MM.1S (cell line): ENCODE results near the gene CDSN.

Experiments used
- DNase-seq: peaks from one replicate; pipeline ENCODE4 v3.0.0-alpha.2; 2015
- H2AFZ ChIP-seq: fragments of 300-600 bp; sonication (generic); 2 replicates; pipeline ENCODE4 v1.6.0; 2016; ENCODE audit warnings: antibody characterized with exemption, low read length
- H3F3A ChIP-seq: fragments of 300-600 bp; sonication (generic); 2 replicates; pipeline ENCODE4 v1.6.1; 2016; ENCODE audit warnings: mild to moderate bottlenecking, antibody characterized with exemption, low read length, moderate library complexity, mixed read lengths; ENCODE audit not compliant: insufficient read depth
- H3K27ac ChIP-seq: fragments of 300-600 bp; sonication (generic); 2 replicates; pipeline ENCODE4 v1.5.1; 2016; ENCODE audit warnings: mild to moderate bottlenecking, low read length
- H3K27me3 ChIP-seq: fragments of 300-600 bp; sonication (generic); replicated peaks from 2 replicates; pipeline ENCODE4 v1.6.0; 2016; ENCODE audit warnings: low read length; ENCODE audit not compliant: insufficient read depth
- H3K36me3 ChIP-seq: fragments of 300-600 bp; sonication (generic); replicated peaks from 2 replicates; pipeline ENCODE4 v1.6.1; 2016; ENCODE audit warnings: mild to moderate bottlenecking, low read length, mixed read lengths; ENCODE audit not compliant: insufficient read depth
- H3K4me1 ChIP-seq: fragments of 300-600 bp; sonication (generic); 2 replicates; pipeline ENCODE4 v1.6.1; 2016; ENCODE audit warnings: low read length, mixed read lengths
- H3K4me2 ChIP-seq: fragments of 300-600 bp; sonication (generic); 2 replicates; pipeline ENCODE4 v1.6.0; 2016; ENCODE audit warnings: low read depth, low read length
- H3K4me3 ChIP-seq: fragments of 300-600 bp; sonication (generic); 2 replicates; pipeline ENCODE4 v1.5.1; 2016; ENCODE audit warnings: low read length, mixed read lengths
- H3K79me2 ChIP-seq: fragments of 300-600 bp; sonication (generic); 2 replicates; pipeline ENCODE4 v1.6.1; 2016; ENCODE audit warnings: mixed run types, low read length, mixed read lengths
- H3K9ac ChIP-seq: fragments of 300-600 bp; sonication (generic); 2 replicates; pipeline ENCODE4 v1.6.1; 2016; ENCODE audit warnings: low read length, mixed read lengths
- H3K9me2 ChIP-seq: fragments of 300-600 bp; sonication (generic); replicated peaks from 2 replicates; pipeline ENCODE4 v1.6.1; 2016; ENCODE audit warnings: mild to moderate bottlenecking, low read length, mixed read lengths; ENCODE audit not compliant: insufficient read depth
- H3K9me3 ChIP-seq: fragments of 300-600 bp; sonication (generic); replicated peaks from 2 replicates; pipeline ENCODE4 v1.6.1; 2016; ENCODE audit warnings: mild to moderate bottlenecking, low read length, mixed read lengths; ENCODE audit not compliant: insufficient read depth
- H4K20me1 ChIP-seq: fragments of 300-600 bp; sonication (generic); 2 replicates; pipeline ENCODE4 v1.6.1; 2016; ENCODE audit warnings: mild to moderate bottlenecking, low read length, moderate library complexity, mixed read lengths; ENCODE audit not compliant: insufficient read depth
- EZH2 ChIP-seq: fragments of 300-600 bp; sonication (generic); optimal IDR thresholded peaks from 2 replicates; pipeline ENCODE3; 2017; ENCODE audit warnings: low read depth, mild to moderate bottlenecking, antibody characterized with exemption, low read length, mixed read lengths
- EZH2phosphoT487 ChIP-seq: fragments of 300-600 bp; sonication (generic); IDR thresholded peaks from 2 replicates; pipeline ENCODE4 v1.6.1; 2018; ENCODE audit warnings: antibody characterized with exemption, low read length
- TF ChIP-seq, protein P1 (sequence below): fragments of 300-600 bp; sonication (generic); IDR thresholded peaks from 2 replicates; pipeline ENCODE4 v1.5.1; 2016; ENCODE audit warnings: antibody characterized with exemption, low read length, mixed read lengths

Gene CDSN

DNA sequence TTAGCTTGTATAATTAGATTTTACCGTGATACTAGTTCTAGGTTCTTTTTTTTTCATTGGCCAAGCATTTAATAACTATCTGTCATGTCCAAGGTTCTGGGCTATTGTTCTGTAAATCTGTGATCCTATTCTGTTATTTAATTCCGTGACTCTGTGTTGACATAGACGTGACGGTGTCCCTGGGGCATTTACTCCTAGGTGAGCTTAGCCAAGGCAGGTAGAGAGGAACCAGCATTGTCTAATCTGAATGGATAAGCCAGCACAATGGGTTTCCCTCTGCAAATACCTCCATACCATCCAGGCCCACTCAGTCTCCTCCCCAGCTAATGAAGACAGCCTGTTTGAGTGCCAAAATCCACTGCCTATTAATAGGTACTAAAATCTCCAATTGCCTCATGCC, 8.9 kb upstream of the CDSN start:
- Histone ChIP-seq H3K9ac (no peak overlapping the region), H3F3A (no peaks in the 10 kb centered on the region), H3K9me3 (no peaks in the 10 kb centered on the region), H3K9me2 (no peaks in the 10 kb centered on the region), H3K4me1 (0 out of 2 replicates have a peak, but pooled peaks cover 3% of the 10 kb centered on the region), H3K27ac (no peak overlapping the region), H3K4me3 (no peak overlapping the region), H3K79me2 (no peaks in the 10 kb centered on the region), H3K4me2 (no peak overlapping the region), H2AFZ (no peak overlapping the region), H3K36me3 (no peaks in the 10 kb centered on the region), H4K20me1 (no peaks in the 10 kb centered on the region), H3K27me3 (peaks cover 11% of the 10 kb centered on the region; the same call in 1 of the 2 replicates)
- DNase-seq = no peak
- TF ChIP-seq EZH2 (no peak), EZH2phosphoT487 (no peak)
- TF ChIP-seq, protein P1, sequence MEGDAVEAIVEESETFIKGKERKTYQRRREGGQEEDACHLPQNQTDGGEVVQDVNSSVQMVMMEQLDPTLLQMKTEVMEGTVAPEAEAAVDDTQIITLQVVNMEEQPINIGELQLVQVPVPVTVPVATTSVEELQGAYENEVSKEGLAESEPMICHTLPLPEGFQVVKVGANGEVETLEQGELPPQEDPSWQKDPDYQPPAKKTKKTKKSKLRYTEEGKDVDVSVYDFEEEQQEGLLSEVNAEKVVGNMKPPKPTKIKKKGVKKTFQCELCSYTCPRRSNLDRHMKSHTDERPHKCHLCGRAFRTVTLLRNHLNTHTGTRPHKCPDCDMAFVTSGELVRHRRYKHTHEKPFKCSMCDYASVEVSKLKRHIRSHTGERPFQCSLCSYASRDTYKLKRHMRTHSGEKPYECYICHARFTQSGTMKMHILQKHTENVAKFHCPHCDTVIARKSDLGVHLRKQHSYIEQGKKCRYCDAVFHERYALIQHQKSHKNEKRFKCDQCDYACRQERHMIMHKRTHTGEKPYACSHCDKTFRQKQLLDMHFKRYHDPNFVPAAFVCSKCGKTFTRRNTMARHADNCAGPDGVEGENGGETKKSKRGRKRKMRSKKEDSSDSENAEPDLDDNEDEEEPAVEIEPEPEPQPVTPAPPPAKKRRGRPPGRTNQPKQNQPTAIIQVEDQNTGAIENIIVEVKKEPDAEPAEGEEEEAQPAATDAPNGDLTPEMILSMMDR = no peak

DNA sequence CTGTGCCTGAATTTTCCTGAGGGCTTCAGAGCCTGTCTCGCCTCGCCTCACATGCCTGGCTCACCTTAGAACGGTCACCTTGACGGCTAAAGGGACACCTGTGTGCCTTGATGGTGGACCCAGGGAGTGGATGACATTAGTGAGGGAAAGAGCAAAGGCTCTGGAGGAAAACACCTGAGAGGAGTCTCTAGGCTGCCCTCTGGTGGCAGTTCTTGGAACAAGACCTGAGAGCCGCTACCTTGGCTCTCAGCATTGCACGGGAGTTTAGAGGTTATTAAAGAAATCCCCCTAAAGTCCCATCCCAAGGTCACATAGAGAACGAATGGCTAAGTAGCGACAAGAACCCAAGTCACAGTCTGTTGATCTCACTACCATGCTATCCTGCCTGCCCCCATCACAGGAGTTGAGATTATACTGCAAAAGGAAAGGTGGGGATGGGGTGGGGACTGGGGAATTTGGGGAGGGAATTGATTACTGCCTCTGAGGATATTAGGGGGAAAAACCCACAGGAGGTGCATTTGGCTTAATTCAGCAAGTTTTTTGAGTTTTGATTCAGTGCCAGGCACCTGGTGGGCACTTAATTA, 7.9 kb upstream of the CDSN start:
- H3K27ac ChIP-seq = no peak overlapping the region
- H3K36me3 ChIP-seq = no peaks in the 10 kb centered on the region
- DNase-seq = peak; percentile 71
- no peak overlapping the region for H3K4me3 ChIP-seq
- no peaks in the 10 kb centered on the region for H3K9me3 ChIP-seq
- peak overlapping the region; percentile 75 for H2AFZ ChIP-seq
- H3K4me1 ChIP-seq = 0 out of 2 replicates have a peak, but pooled peaks cover 3% of the 10 kb centered on the region
- no peaks in the 10 kb centered on the region for H4K20me1 ChIP-seq
- peaks cover 15% of the 10 kb centered on the region for H3K27me3 ChIP-seq
- no peak for TF ChIP-seq EZH2phosphoT487
- TF ChIP-seq, protein P1 = peak; percentile 76
- no peaks in the 10 kb centered on the region for H3K79me2 ChIP-seq
- H3K4me2 ChIP-seq = peak overlapping the region; percentile 26; the same call in 1 of the 2 replicates
- no peaks in the 10 kb centered on the region for H3F3A ChIP-seq
- no peak overlapping the region for H3K9ac ChIP-seq
- H3K9me2 ChIP-seq = no peaks in the 10 kb centered on the region

DNA sequence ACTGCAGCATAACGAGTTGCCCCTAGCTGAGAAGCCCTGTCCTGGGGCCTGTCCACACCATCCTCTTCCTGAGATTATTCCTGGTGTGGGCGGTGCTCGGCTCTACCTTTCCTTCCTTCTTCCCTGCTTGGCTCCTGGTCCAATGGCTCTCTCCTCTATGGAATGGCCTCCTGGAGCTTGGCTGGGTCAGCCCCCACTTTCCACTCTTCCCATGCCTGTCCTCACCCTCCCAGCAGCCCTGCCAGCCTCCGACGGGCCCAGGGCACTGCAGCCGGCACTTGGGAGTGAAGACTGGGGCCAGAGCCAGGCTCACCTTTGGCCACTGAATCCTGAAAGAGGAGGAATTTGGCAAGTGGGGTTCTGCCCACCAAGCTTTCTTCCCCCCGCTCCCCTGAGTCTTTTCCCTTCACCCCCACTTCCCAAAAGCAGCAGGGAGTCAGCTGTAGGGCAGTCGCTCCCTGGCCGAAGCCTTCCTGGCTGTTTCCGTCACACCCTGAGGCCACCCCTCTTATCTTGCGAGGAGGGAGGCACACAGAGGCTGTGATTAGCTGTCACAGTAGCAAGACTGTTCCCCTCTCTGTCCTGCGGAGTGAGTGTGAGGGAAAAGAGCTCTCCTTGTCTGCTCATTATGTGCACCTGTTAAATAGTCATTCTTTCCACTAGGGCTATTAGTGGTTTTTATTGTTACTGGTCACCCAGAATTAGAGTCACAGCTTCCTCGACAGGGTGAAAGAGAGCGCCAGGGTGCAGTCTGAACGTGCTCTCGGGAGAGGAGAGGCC, 6.3 kb upstream of the CDSN start:
- TF ChIP-seq EZH2 = no peak
- TF ChIP-seq, protein P1 = no peak
- TF ChIP-seq EZH2phosphoT487 = no peak
- Histone ChIP-seq H3K4me1 (0 out of 2 replicates have a peak, but pooled peaks cover 3% of the 10 kb centered on the region), H3K9ac (no peak overlapping the region), H3K27ac (no peak overlapping the region), H3K9me3 (no peaks in the 10 kb centered on the region), H3F3A (no peaks in the 10 kb centered on the region), H3K79me2 (no peaks in the 10 kb centered on the region), H3K4me2 (no peak overlapping the region), H4K20me1 (no peaks in the 10 kb centered on the region), H3K27me3 (peaks cover 27% of the 10 kb centered on the region), H3K36me3 (no peaks in the 10 kb centered on the region), H3K4me3 (no peak overlapping the region), H3K9me2 (no peaks in the 10 kb centered on the region), H2AFZ (no peak overlapping the region)
- DNase-seq = no peak
